Liver (tissue), 9 donors: ENCODE measurements around the gene ZNF653. TPM values are rescaled to one million over a fixed set of nuclear protein-coding genes. Genes with fewer than 3 reads are reported as not detected.

ENCODE experiments used
- DNase-seq: peaks from one replicate; pipeline ENCODE4 v3.0.0-alpha.2; 2017; ENCODE audit warnings: low spot score
- H3K27ac ChIP-seq, 2 donors: one replicate each; pipeline ENCODE4 v1.7.0; 2013; ENCODE audit warnings: inconsistent platforms in 2 of 2, low read length in 2 of 2, control low read depth in 1 of 2, low read depth in 1 of 2, mild to moderate bottlenecking in 1 of 2
- H3K27me3 ChIP-seq, 4 donors: one replicate each; pipeline versions ENCODE4 v1.6.1 to v1.7.0; 2013; ENCODE audit warnings: low read length in 3 of 4, inconsistent platforms in 1 of 4, mild to moderate bottlenecking in 1 of 4, moderate library complexity in 1 of 4; ENCODE audit not compliant: control insufficient read depth in 4 of 4, insufficient read depth in 4 of 4
- H3K36me3 ChIP-seq, 4 donors: one replicate each; pipeline versions ENCODE4 v1.6.1 to v1.7.0; 2013; ENCODE audit warnings: low read length in 3 of 4, mild to moderate bottlenecking in 3 of 4, low read depth in 1 of 4, moderate library complexity in 1 of 4; ENCODE audit not compliant: control insufficient read depth in 4 of 4, insufficient read depth in 3 of 4
- H3K4me1 ChIP-seq, 4 donors: one replicate each; pipeline versions ENCODE4 v1.6.1 to v1.7.0; 2013; ENCODE audit warnings: low read length in 3 of 4, mild to moderate bottlenecking in 3 of 4, moderate library complexity in 1 of 4; ENCODE audit not compliant: control insufficient read depth in 4 of 4, insufficient read depth in 4 of 4
- H3K4me3 ChIP-seq, 3 donors: one replicate each; pipeline versions ENCODE4 v1.6.1 to v1.7.0; 2013; ENCODE audit warnings: low read length in 3 of 3, control low read depth in 1 of 3, low read depth in 1 of 3, mild to moderate bottlenecking in 1 of 3
- H3K9ac ChIP-seq, 2 donors: one replicate each; pipeline ENCODE4 v1.7.0; 2013; ENCODE audit warnings: low read length in 2 of 2, mild to moderate bottlenecking in 2 of 2, moderate library complexity in 2 of 2, control low read depth in 1 of 2, low read depth in 1 of 2
- H3K9me3 ChIP-seq, 4 donors: one replicate each; pipeline versions ENCODE4 v1.6.1 to v1.7.0; 2013; ENCODE audit warnings: low read length in 3 of 4; ENCODE audit not compliant: control insufficient read depth in 4 of 4
- FOXA2 ChIP-seq: IDR thresholded peaks from 2 replicates; pipeline ENCODE4 v1.6.1; 2016; ENCODE audit warnings: antibody characterized with exemption
- HNF4A ChIP-seq, 2 donors: conservative IDR thresholded peaks; 2 replicates each; pipeline ENCODE4 v1.6.1; 2016; ENCODE audit warnings: antibody characterized with exemption in 2 of 2, mild to moderate bottlenecking in 2 of 2
- JUND ChIP-seq, 2 donors: IDR thresholded peaks; 2 replicates each; pipeline ENCODE4 v1.6.1; 2016; ENCODE audit warnings: antibody characterized with exemption in 2 of 2
- RXRA ChIP-seq, 2 donors: IDR thresholded peaks; 2 replicates each; pipeline ENCODE4 v1.6.1; 2017 to 2018; ENCODE audit warnings: antibody characterized with exemption in 2 of 2, mild to moderate bottlenecking in 1 of 2
- SP1 ChIP-seq: IDR thresholded peaks from 2 replicates; pipeline ENCODE4 v1.6.1; 2018; ENCODE audit warnings: antibody characterized with exemption, mild to moderate bottlenecking
- TAF1 ChIP-seq: conservative IDR thresholded peaks from 2 replicates; pipeline ENCODE4 v1.6.1; 2016; ENCODE audit warnings: antibody characterized with exemption, mild to moderate bottlenecking
- WGBS: extraction: QIAGEN DNeasy Blood & Tissue Kit; methylation state at CpG from one replicate; pipeline ENCODE4 v1.1.7; 2013; 5-methylcytosine and 5-hydroxymethylcytosine counted together
- polyA plus RNA-seq, 2 donors: library from polyadenylated mRNA; stranded (reverse) in 1 of 2; unstranded in 1 of 2; fragments of 200-250 nt in 1 of 2; fragments of >200 nt in 1 of 2; fragmentation: Nextera tagmentation in 1 of 2; extraction: Ambion mirVana in 1 of 2; gene quantifications; one replicate each; pipeline versions ENCODE4 v1.2.1 to v1.2.3, GENCODE V29; 2013 to 2015
- total RNA-seq, 2 donors: library from RNA; depleted of rRNA; stranded (reverse); fragments of >200 nt; gene quantifications; one replicate each; pipeline ENCODE4 v1.2.3, GENCODE V29; 2014
- TF ChIP-seq, protein P1 (sequence below): IDR thresholded peaks from 2 replicates; pipeline ENCODE4 v1.6.1; 2016; ENCODE audit warnings: antibody characterized with exemption
- TF ChIP-seq, protein P2 (sequence below): IDR thresholded peaks from 2 replicates; pipeline ENCODE4 v1.6.1; 2016; ENCODE audit warnings: antibody characterized with exemption
- TF ChIP-seq, protein P3 (sequence below): fragments of 150-350 bp; IDR thresholded peaks from 2 replicates; pipeline ENCODE4 v1.5.1; 2017; ENCODE audit warnings: improper control_type of control experiment, low read depth, low read length; ENCODE audit not compliant: missing input control
- TF ChIP-seq, protein P4 (sequence below): IDR thresholded peaks from 2 replicates; pipeline ENCODE4 v1.6.1; 2016; ENCODE audit warnings: antibody characterized with exemption
- donor health status: healthy.
- donor health status: healthy.
- donor health status: healthy.
- donor health status: healthy.
- donor health status: healthy.

ZNF653 gene
- total and polyA plus RNA-seq, 4 donors: 1.3 to 4.6 (median 3.1) TPM

DNA sequence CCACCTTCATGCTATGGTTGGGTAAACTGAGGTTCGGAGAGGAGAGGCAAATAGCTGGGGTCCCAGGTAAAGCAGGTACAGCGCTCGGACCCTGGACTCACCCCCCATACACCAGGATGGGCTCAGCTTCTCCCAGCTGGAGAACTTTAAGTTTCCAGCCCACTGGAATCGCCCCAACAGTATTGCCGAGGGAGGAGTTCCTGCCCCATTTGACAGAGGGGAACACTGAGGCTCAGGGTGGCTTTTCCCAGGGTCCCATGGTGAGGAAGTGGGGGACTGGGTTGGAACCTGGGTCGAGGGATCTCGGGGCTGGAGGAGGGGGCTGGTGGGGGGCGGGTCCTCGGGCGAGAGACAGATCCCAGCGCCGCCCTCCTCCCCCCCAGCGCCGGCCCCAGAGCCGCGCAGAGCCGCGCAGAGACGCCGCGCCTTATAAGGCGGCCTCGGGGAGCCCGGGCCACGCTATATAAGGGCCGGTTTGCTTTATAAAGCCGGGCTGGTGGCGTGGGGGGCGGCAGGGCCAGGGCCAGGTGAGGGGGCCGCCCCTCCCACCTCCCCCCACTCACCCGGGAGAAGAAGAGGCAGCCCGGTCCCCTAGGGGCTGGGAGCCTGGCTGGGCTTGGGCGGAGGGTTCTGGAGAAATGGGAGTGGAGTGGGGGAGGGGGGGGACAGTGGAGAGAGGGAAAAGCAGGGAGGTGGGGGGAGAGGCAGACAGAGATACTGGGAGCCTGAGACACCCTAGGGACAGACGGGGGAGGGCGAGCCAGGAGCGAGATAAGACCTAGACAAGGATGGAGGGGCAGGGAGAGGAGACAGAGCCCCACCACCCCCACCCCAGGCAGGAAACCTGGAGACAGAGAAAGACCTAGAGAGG lies 34.1 kb upstream of the ZNF653 start:
- H3K4me3 ChIP-seq: no peak overlapping the region
- no peak overlapping the region for H3K9ac ChIP-seq
- H3K36me3 ChIP-seq: no peaks in the 10 kb centered on the region
- DNase-seq: no peak
- no peaks in the 10 kb centered on the region for H3K9me3 ChIP-seq
- no peak overlapping the region for H3K27ac ChIP-seq
- peaks cover 0 to 3% (median 3%) of the 10 kb centered on the region in 4 donors for H3K4me1 ChIP-seq
- 15% methylated on average over 36 of the region's 36 CpGs for WGBS
- H3K27me3 ChIP-seq: peaks cover 0 to 5% (median 1%) of the 10 kb centered on the region in 4 donors
- TF ChIP-seq TAF1: no peak
- TF ChIP-seq, protein P1, sequence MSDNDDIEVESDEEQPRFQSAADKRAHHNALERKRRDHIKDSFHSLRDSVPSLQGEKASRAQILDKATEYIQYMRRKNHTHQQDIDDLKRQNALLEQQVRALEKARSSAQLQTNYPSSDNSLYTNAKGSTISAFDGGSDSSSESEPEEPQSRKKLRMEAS: no peak
- no peak for TF ChIP-seq RXRA (IDR thresholded peaks at IDR 0.05)
- TF ChIP-seq, protein P2, sequence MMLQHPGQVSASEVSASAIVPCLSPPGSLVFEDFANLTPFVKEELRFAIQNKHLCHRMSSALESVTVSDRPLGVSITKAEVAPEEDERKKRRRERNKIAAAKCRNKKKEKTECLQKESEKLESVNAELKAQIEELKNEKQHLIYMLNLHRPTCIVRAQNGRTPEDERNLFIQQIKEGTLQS: no peak
- TF ChIP-seq FOXA2: no peak
- no peak for TF ChIP-seq JUND (IDR thresholded peaks at IDR 0.05)
- TF ChIP-seq SP1: no peak
- TF ChIP-seq, protein P3, sequence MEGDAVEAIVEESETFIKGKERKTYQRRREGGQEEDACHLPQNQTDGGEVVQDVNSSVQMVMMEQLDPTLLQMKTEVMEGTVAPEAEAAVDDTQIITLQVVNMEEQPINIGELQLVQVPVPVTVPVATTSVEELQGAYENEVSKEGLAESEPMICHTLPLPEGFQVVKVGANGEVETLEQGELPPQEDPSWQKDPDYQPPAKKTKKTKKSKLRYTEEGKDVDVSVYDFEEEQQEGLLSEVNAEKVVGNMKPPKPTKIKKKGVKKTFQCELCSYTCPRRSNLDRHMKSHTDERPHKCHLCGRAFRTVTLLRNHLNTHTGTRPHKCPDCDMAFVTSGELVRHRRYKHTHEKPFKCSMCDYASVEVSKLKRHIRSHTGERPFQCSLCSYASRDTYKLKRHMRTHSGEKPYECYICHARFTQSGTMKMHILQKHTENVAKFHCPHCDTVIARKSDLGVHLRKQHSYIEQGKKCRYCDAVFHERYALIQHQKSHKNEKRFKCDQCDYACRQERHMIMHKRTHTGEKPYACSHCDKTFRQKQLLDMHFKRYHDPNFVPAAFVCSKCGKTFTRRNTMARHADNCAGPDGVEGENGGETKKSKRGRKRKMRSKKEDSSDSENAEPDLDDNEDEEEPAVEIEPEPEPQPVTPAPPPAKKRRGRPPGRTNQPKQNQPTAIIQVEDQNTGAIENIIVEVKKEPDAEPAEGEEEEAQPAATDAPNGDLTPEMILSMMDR: no peak

DNA sequence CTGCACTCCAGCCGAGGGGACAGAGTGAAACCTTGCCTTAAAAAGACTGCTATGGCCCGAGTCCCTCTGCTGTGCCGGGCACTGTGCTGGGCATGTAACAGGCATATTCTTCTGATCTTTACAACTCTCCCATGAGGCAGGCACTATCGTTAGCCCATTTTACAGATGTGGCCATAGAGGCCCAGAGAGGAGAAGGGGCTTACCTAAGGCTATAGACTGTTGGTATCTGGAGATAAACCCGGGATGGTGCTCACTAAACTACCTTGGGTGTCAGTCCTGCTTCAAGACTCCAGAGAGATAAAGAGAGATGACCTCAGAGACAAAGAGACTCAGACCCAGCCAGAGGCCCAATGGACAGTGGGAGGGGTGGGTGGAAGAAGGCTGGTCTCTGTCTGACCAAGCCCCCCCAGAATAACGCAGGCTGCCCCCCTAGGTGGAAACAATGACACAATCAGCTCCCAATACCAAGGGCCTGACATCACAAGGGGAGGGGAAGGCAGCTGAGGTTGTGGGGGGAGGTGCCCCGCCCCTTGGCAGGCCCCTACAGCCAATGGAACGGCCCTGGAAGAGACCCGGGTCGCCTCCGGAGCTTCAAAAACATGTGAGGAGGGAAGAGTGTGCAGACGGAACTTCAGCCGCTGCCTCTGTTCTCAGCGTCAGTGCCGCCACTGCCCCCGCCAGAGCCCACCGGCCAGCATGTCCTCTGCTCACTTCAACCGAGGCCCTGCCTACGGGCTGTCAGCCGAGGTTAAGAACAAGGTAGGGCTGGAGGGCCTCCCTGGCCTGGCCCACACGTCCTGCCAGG lies 32.8 kb upstream of the ZNF653 start, which contains the start of gene CNN1:
Gene CNN1, plus strand, starts transcription at position 620 of the 805 bp plus-strand sequence. Its CDS starts 77 bp downstream, at position 697.
- Histone ChIP-seq H3K27ac (no peak within 1 kb of the TSS), H3K27me3 (peaks cover 0 to 5% (median 1%) of the 10 kb centered on the region in 4 donors), H3K4me3 (no peak within 1 kb of the TSS), H3K9ac (no peak within 1 kb of the TSS), H3K4me1 (peaks cover 0 to 3% (median 3%) of the 10 kb centered on the region in 4 donors), H3K9me3 (no peaks in the 10 kb centered on the region), H3K36me3 (no peaks in the 10 kb centered on the region)
- TF ChIP-seq JUND (IDR thresholded peaks at IDR 0.05): peak in 1 of 2 donors; percentile 24
- TF ChIP-seq HNF4A (conservative IDR thresholded peaks at IDR 0.05): no peak
- TF ChIP-seq, protein P2: no peak
- TF ChIP-seq, protein P3: no peak
- TF ChIP-seq, protein P4, sequence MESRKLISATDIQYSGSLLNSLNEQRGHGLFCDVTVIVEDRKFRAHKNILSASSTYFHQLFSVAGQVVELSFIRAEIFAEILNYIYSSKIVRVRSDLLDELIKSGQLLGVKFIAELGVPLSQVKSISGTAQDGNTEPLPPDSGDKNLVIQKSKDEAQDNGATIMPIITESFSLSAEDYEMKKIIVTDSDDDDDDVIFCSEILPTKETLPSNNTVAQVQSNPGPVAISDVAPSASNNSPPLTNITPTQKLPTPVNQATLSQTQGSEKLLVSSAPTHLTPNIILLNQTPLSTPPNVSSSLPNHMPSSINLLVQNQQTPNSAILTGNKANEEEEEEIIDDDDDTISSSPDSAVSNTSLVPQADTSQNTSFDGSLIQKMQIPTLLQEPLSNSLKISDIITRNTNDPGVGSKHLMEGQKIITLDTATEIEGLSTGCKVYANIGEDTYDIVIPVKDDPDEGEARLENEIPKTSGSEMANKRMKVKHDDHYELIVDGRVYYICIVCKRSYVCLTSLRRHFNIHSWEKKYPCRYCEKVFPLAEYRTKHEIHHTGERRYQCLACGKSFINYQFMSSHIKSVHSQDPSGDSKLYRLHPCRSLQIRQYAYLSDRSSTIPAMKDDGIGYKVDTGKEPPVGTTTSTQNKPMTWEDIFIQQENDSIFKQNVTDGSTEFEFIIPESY: no peak
- TF ChIP-seq, protein P1: no peak
- 43% methylated on average over 21 of the region's 21 CpGs for WGBS
- DNase-seq: no peak
